ENCODE data around the gene SLC6A16. TPM values are rescaled to one million over a fixed set of nuclear protein-coding genes. Genes with fewer than 3 reads are reported as not detected.
"Not testable (repeated sequence)": the region's sequence is repeated elsewhere in the genome, so short reads cannot be mapped to it uniquely, and the experiment has no call there.

SLC6A16 gene
- total RNA-seq, 1 donor from 2014 or later = 0.67 TPM

GRCh38 chr19:49295208-49295880 is 29.6 kb downstream of the SLC6A16 start:
- intact Hi-C loops (cut with DNase I) = no loop called here
- DNase-seq (ENCODE audit: low spot score) = no peak

- intact Hi-C loops (cut with DNase I) = no loop called here
- DNase-seq (ENCODE audit: low spot score) = no peak
These were observed 30.6 kb downstream of the SLC6A16 start for GRCh38 chr19:49294401-49294800.

- intact Hi-C loops (cut with DNase I) = no loop called here
These were observed 34.5 kb downstream of the SLC6A16 start for GRCh38 chr19:49290517-49290916.

DNA sequence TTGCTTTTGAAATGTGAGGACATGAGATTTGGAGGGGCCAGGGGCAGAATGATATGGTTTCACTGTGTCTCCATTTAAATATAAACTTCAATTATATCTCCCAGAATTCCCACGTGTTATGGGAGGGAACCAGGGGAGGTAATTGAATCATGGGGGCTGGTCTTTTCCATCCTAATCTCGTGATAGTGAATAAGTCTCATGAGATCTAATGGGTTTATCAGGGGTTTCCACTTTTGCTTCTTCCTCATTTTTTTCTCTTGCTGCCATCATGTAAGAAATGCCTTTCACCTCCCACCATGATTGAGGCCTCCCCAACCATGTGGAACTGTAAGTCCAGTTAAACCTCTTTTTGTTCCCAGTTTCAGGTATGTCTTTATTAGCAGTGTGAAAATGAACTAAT is 35.7 kb downstream of the SLC6A16 start:
- intact Hi-C loops (cut with DNase I); DNase-seq (ENCODE audit: low spot score): not testable (repeated sequence)

More at GRCh38 chr19:49290517-49290916, 34.5 kb downstream of the SLC6A16 start:
- no peak for DNase-seq (ENCODE audit: low spot score)

- intact Hi-C loops (cut with DNase I) = not testable (repeated sequence)
These were observed 36.8 kb downstream of the SLC6A16 start for GRCh38 chr19:49288205-49288604.

DNA sequence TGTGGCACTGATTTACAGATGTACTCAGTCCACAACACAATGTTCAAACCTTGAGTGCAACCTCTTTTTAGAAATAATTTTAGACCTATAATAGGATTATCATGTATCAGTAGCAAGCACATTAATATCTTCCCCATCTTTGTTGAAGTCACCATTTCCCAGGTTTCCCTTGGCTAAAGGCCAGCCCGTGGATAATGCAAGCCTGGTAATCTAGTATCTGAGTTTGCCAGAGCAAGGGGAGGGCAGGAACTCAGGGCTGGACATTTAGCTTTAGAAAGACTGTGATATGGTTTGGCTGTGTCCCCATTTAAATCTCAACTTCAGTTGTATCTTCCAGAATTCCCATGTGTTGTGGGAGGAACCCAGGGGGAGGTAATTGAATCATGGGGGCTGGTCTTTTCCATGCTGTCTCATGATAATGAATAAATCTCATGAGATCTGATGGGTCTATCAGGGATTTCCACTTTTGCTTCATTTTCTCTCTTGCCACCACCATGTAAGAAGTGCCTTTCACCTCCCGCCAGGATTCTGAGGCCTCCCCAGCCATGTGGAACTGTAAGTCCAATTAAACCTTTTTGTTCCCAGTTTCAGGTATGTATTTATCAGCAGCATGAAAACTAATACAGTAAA is 37.7 kb downstream of the SLC6A16 start:
- intact Hi-C loops (cut with DNase I) = no loop called here

More at GRCh38 chr19:49288205-49288604, 36.8 kb downstream of the SLC6A16 start:
- not testable (repeated sequence) for DNase-seq (ENCODE audit: low spot score)

DNA sequence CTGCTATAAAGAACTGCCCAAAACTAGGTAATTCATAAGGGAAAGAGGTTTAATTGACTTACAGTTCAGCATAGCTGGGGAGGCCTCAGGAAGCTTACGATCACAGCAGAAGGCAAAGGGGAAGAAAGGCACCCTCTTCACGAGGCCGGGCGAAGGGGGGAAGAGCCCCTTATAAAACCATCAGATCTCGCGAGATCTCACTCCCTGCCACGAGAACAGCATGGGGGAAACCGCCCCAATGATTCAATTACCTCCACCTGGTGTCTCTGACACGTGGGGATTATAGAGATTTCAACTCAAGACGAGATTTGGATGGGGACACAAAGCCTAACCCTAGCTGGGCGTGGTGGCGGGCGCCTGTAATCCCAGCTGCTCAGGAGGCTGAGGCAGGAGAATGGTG is 42.8 kb downstream of the SLC6A16 start:
- intact Hi-C loops (cut with DNase I) = no loop called here
- no peak for DNase-seq (ENCODE audit: low spot score)

More for the DNA sequence above, 37.7 kb downstream of the SLC6A16 start:
- DNase-seq (ENCODE audit: low spot score) = no peak

DNA sequence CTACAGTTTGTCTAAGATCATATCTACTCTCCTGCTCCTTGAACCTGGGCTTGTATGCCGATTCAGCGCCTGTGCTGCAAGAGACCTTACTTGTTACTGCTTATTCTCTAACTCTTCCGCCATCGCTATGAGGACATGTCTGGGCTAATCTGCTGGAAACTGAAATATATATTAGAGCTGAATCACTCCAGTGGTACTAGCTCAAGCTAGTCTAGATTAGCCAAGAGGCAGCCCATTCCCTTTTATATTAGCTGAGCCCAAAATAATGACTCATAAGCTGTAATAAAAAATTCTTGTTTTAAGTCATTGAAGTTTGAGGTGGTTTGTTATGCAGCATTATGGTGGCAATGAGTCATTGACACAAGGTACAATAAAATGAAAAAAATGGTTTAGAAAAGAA is 52.8 kb downstream of the SLC6A16 start:
- intact Hi-C loops (cut with DNase I) = no loop called here
- no peak for DNase-seq (ENCODE audit: low spot score)

DNA sequence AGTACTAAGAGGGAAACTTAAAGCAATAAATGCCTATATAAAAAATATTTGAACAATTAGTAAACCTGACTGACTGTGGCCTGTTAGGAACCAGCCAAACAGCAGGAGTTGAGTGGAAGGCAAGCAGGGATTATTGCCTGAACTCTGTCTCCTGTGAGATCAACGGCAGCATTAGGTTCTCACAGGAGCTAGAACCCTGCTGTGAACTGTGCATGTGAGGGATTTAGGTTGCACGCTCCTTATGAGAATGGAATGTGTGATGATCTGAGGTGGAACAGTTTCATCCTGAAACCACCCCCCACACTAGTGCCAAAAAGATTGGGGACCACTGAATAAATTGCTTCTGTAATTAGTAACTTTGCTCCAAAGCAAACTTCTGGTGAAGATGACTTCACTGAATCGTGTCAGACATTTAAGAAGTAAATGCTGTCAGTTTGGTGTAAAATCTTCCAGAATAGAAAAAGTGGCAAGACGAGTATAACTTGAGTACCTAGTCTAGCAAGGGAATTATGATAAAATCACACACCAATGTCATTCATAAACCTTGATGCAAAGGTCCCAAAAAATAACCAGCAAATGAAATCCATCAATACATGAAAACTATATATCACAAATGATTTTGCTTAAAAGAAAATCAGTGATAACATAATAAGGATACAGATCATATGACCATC is 53.8 kb downstream of the SLC6A16 start:
- intact Hi-C loops (cut with DNase I) = no loop called here
- no peak for DNase-seq (ENCODE audit: low spot score)

- peak; percentile 75 for DNase-seq (ENCODE audit: low spot score)
- intact Hi-C loops (cut with DNase I) = not testable (repeated sequence)
These were observed 58.6 kb downstream of the SLC6A16 start for GRCh38 chr19:49266409-49266808.

GRCh38 chr19:49264258-49264657 is 60.7 kb downstream of the SLC6A16 start:
- intact Hi-C loops (cut with DNase I) = no loop called here
- no peak for DNase-seq (ENCODE audit: low spot score)

DNA sequence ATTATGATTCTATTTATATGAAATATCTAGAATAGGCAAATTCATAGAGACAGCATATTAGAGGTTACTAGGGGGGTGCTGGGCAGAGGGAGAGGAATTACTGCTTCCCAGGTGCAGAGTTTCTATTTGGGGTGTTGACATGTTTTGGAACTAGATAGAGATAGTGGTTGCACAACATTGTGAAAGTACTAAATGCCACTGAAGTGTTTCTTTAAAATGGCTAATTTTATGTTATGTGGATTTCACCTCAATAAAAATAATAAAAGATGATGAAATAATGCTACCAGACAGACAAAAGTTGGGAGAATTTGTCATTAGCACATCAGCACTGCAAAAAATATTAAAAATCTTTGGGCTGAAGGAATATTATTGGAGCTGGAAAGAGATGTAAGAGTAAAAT is 63.4 kb downstream of the SLC6A16 start:
- no peak for DNase-seq (ENCODE audit: low spot score)
- intact Hi-C loops (cut with DNase I) = no loop called here

GRCh38 chr19:49256691-49257090 is 68.3 kb downstream of the SLC6A16 start:
- no peak for DNase-seq (ENCODE audit: low spot score)
- intact Hi-C loops (cut with DNase I) = no loop called here

DNA sequence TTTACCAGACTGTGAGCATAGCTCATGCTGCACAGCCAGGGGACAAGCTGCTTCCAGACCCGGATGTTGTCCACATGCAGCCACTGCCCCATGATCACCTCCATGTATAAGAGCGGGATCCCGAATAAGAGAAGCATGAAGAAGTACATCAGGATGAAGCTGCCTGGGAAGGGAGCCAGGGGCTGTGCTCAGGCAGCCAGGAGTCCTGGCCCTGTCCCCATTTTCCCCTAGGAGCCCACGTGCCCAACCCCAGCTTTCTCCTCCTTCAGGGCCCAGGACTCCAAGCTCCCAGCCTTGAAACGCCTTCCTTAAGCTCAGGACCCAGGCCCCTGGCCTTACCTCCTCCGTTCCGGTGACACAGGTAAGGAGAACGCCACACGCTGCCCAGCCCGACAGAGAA is 69.3 kb downstream of the SLC6A16 start:
- intact Hi-C loops (cut with DNase I) = no loop called here

GRCh38 chr19:49249933-49250332 is 75.1 kb downstream of the SLC6A16 start:
- no peak for DNase-seq (ENCODE audit: low spot score)
- intact Hi-C loops (cut with DNase I) = no loop called here

More for the DNA sequence above, 69.3 kb downstream of the SLC6A16 start:
- DNase-seq (ENCODE audit: low spot score) = no peak

- intact Hi-C loops (cut with DNase I) = no loop called here
- DNase-seq (ENCODE audit: low spot score) = no peak
These were observed 77.3 kb downstream of the SLC6A16 start for GRCh38 chr19:49247676-49248075.

DNA sequence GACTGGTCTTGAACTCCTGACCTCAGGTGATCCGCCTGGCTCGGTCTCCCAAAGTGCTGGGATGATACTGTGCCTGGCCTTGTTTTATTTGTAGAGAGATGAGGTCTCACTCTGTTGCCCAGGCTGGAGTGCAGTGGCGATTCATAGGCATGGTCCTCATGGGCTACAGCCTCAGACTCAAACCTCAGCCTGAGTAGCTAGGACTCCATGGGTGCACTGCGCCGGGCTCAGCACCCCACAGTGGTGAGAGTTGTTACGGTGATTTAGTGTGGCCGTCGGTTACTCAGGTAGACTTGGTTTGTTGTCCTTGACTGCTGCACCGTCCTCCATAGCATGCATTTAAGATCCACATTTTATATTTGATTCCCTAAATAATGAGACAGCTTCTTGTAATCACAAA is 80.7 kb downstream of the SLC6A16 start:
- no peak for DNase-seq (ENCODE audit: low spot score)
- intact Hi-C loops (cut with DNase I) = no loop called here

DNA sequence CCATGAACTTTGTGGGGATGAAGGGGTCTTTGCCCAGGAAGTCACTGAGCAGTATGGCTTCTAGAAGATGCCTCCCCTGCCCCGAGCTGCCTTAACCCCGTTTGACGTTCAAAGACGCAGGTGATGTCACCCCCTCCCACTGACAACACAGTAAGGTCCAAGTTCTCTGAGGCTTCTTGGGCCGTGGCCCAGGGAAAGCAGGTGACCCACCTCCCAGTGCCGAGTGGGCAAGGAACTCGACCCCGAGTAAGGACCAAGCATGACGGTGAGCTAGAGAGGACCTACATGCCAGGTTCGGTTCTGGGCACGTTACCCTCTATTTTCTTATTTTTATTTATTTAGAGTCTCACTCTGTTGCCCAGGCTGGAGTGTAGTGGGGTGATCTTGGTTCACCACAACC is 81.3 kb downstream of the SLC6A16 start:
- intact Hi-C loops (cut with DNase I) = no loop called here
- DNase-seq (ENCODE audit: low spot score) = no peak

DNA sequence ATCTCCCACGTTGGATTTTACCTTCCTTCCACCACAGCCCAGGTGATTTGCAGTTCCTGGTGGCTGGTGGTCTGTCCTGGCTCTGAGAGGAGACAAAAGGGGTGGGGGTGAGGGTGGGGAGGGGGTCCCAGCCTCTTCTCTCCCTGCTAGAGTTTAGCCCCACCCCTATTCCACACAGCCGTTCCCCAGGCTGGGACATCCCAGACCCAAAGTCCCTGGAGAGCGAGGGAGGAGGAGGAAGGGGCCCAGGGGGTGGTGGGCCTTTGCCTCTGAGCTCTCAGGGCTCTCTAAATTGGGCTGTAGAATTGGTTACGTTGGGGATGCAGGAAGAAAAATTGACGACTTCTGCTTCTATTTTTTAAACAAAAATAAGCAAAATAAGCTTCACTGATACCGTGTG is 81.9 kb downstream of the SLC6A16 start:
- no peak for DNase-seq (ENCODE audit: low spot score)
- intact Hi-C loops (cut with DNase I) = no loop called here

DNA sequence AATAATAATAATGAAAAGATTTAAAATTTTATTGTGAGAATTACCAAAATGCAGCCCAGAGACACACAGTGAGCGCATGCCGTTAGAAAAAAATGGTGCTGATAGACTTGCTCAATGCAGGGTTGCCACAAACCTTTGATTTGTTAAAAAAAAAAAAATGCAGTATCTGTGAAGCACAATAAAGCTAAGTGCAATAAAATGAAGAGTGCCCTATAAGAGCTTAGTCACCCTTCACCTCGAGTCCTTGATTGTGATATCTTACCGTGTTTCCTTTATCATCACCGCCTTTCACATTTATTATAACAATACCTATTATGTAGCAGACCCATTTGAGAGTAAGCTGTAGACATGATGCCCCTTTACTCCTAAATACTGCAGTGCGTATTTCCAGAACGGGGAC is 83.2 kb downstream of the SLC6A16 start:
- DNase-seq (ENCODE audit: low spot score) = no peak
- intact Hi-C loops (cut with DNase I) = no loop called here

Data from cardiac septum (tissue), 1 donor.